Activated CD4-positive, alpha-beta T cell treated with anti-CD3 and anti-CD28 coated beads, Interleukin-2, Interleukin-4, amounts not matched to agents 100 ng/mL and 50 ng/mL, durations not matched to agents 16 hours and 8 hours (primary cell): ENCODE results near the gene KRTAP10-3.
"Not testable (repeated sequence)": the region's sequence is repeated elsewhere in the genome, so short reads cannot be mapped to it uniquely, and the experiment has no call there.

ENCODE experiments used
- DNase-seq: peaks from one replicate; pipeline ENCODE4 v3.0.0-alpha.2; 2020; ENCODE audit warnings: low spot score

The KRTAP10-3 gene

DNA sequence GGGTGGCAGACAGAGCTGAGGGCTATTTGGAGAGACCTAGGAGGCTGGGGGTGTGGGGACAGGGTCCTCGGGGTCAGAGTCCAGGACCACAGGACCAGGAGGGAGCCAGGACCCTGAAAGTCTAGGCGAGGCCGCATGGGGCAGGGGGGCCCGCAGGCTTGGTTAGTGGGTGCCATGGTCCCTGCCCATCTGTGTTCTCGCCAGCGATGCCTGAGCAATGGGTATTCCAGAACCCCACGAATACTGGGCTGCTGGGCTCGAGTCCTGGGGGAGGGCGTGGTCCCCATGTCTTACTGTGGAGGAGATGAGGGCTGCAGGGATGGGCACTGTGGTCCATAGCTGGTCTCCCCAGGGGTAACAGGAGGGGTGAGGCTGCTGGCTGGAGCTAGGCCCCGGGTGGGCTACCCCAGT lies 31.7 kb upstream of the KRTAP10-3 start:
- DNase-seq: no peak

DNA sequence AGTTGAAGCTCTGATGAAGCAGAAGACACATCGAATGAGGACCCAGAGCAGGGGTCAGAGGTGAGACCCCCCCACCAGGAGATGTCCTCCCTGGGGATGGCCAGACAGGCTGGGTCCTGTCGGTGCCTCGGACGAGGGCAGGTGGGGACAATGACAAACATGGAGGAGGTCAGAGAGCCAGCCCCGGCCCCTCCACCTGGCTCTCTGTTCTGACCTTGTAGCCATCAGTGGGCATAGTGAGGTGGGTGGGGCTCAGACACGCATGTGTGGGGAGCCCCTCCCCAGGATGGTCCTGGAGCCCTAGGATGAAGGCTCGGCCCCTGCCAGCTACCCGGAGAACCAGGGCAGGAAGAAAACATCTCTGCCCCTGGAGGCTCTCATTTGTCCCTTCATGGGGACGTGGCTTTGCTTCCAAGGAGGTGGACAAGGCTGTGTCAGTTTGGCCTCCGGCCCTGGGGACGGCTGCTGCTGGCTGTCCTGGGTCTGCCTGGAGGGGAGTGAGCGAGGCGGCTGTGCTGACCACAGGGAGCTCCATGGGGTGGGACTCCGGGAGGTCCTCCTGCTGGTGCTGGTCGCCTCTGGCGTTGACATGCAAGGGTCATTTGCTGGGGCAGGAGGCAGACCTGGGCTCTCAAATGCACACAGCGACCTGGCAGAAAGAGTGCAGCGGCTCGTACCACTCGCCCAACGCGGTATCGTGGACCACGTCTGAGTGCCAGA lies 31.2 kb upstream of the KRTAP10-3 start:
- no peak for DNase-seq

DNA sequence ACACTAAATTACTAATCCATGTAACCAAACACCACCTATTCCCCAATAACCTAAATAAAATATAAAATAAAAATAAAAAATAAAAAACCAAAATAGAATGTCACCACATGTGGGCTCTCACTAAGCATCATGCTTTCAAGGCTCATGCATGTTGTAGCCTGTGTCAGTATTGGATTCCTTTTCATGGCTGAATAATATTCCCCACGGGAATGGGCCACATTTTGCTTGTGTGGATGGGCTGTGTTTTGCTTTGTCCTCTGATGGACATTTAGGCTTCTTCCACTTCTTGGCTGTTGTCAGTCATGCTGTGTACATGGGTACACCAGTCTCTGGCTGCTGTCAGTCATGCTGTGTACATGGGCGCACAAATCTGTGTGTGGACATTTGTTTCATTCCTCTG lies 30.5 kb upstream of the KRTAP10-3 start:
- DNase-seq: no peak

DNA sequence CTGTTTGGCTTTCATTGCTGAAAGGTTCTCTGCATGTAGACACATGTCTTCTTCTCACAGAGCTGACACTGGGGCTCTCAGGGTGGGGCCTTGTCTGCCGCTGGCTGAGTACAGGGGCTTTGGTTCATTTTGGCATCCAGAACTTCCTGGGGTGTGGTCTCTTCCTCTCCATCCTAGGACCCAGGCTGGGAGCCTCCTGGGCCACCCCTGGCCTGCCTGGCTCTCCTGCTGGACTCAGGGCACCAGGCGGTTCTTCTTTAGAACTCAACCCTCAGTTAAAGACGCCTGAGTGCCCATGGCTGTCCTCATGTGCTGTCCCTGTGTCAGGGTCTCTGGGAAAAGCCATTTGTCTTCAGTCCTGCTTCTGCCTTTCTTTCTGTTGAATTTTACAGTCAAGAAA lies 27.3 kb upstream of the KRTAP10-3 start:
- no peak for DNase-seq

- DNase-seq: peak; percentile 34
Measured at GRCh38 chr21:44583800-44584147, 25.2 kb upstream of the KRTAP10-3 start.

GRCh38 chr21:44583089-44583799 lies 24.6 kb upstream of the KRTAP10-3 start:
- no peak for DNase-seq

GRCh38 chr21:44582055-44582454 lies 23.5 kb upstream of the KRTAP10-3 start:
- no peak for DNase-seq

DNA sequence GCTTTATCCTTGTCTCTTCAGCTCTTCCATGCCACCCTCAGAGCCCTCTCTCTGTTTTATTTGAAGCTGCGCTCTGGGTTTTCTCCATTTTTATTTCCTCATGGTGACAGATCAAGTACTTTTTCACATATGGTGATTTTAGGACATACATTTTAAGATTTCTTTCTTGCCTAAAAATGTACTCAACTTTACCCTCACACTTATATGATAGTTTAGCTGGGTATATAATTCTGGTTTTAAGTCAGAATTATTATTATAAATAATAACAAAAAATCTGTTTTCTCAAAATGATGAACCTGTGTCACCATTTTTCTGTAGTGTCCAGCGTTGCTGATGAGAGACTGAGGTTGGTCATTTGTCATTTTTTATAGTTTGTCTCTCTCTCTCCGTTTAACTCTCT lies 22.6 kb upstream of the KRTAP10-3 start:
- no peak for DNase-seq

DNA sequence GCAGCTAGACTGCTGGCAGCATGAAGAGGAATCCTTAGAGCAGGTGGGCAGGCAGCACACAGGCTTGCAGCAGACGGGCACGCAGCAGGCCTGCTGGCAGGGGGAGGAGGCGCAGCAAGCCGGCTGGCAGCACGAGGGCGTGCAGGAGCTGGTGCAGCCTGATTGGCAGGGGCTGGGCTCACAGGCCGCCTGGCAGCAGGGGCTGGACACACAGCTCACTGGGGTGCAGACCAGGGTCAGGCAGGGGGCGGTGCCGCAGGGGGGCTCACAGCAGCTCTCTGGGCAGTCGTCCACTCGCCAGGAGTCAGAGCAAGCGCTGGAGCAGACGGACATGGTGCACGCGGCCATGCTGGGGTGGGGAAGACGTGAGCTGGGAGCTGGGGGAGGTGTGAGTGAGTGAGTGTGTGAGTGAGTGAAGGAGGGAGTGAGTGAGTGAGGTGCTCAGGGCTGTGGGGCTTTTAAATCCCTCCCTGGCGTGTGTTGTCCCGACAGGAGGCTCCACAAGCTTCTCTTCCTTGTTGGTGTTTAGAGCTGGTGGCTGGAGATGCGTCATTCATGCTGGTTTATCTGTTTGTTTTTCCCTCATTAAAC lies 21.7 kb upstream of the KRTAP10-3 start, which contains the start of gene KRTAP10-5:
Gene KRTAP10-5, minus strand, starts transcription at position 374 of the 591 bp plus-strand sequence. Its CDS starts 26 bp downstream, at position 348.
- not testable (repeated sequence) for DNase-seq

GRCh38 chr21:44579833-44580144 lies 21.2 kb upstream of the KRTAP10-3 start:
- no peak for DNase-seq

- no peak for DNase-seq
Measured at GRCh38 chr21:44579056-44579832, 20.6 kb upstream of the KRTAP10-3 start.

DNA sequence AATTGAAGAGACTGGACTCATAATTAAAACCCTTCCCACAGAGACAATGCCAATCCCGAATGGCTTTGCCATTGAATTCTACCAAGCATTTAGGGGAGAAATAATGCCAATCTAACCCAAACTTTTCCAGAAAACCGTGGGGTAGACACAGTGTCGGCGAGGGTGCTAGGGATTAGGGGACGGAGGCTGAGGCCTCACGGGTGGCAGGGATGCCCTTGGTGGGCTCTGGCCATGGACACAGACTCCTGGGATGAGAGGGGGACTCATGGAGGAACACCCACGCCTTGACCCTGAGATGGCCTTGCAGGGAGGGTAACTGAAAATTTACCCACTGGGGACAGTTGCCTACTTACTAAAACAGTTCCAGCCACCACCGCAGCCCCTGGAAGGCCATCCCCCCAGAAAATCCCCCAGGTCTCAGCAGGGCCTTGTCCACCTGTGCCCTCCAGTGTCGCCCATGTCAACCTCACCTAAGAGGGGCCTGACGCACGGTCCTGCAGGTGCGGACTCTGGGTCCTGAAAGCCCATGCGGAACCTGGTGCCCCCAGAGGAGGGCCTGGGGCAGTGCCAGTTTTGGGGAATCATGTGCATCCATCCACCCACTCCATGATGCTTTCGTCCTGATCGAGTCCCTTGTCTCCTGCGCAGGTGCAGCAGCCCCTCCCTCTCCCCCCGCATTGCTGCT lies 19.9 kb upstream of the KRTAP10-3 start:
- no peak for DNase-seq

DNA sequence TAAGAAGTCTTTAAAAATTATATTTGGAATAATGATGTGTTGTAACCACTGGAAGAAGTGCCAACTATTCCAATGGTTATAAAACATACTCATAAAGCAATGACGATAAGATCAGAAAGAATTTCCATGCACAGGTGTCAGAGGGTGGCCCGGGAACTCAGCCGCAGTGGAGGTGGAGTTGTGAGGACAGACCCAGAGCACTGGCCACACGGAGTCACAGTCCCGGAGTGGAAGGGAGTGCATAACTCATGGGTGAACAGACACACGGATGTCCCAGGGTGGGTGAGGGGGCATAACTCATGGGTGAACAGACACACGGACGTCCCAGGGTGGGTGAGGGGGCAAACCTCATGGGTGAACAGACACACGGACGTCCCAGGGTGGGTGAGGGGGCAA lies 17.4 kb upstream of the KRTAP10-3 start:
- no peak for DNase-seq

- no peak for DNase-seq
Measured at GRCh38 chr21:44575307-44576024, 16.9 kb upstream of the KRTAP10-3 start.

DNA sequence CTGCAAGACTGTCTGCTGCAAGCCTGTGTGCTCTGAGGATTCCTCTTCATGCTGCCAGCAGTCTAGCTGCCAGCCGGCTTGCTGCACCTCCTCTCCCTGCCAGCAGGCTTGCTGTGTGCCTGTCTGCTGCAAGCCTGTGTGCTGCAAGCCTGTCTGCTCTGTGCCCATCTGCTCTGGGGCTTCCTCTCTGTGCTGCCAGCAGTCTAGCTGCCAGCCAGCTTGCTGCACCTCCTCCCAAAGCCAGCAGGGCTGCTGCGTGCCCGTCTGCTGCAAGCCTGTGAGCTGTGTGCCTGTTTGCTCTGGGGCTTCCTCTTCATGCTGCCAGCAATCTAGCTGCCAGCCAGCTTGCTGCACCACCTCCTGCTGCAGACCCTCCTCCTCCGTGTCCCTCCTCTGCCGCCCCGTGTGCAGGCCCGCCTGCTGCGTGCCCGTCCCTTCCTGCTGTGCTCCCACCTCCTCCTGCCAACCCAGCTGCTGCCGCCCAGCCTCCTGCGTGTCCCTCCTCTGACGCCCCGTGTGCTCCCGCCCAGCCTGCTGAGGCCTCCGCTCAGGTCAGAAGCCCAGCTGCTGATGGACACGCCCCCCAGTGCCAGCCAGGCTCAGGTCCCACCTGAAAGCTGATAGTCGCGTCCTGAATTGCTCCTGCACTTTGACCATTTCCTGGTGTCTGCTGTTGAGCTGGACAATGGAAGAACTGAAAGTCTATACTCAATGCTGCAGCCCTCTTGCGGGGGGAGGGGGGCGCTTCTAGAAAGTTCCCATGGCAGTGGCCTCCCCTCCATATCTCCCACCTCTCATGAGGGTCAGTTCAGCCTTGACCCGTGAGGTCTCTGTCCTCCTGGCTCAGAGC lies 16.1 kb upstream of the KRTAP10-3 start:
- no peak for DNase-seq

- DNase-seq: not testable (repeated sequence)
Measured at GRCh38 chr21:44573630-44574456, 15.2 kb upstream of the KRTAP10-3 start, which contains the start of gene KRTAP10-4. KRTAP10-4 (plus strand) TSS chr21:44573729; CDS start chr21:44573759, 30 bp downstream.

DNA sequence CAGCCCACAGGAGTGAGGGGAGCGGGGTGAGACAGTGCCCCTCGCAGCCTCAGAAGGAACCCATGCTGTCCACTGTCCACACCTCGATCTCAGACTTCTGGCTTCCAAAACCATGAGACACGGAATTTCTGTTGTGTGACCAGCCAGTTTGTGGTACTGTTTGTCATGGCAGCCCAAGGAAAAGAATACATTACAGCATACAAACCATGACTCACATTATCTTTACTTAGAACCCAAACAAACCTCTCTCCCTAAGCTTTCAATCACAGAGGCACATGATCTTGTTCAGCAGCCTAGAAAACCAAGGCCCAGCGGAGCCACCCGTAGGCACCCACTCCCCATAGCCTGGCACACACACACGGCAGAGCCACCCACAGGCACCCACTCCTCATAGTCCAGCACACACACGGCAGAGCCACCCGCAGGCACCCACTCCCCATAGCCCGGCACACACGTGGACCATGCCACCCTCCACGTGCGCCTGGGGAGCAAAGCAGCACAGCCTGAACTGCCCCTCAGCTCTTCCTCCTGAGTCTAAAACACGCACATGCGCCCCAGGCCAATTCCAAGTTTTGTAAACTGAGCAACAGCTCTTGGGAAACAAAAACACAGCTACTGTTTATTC lies 14.5 kb upstream of the KRTAP10-3 start:
- DNase-seq: no peak

- no peak for DNase-seq
Measured at GRCh38 chr21:44571844-44572782, 13.5 kb upstream of the KRTAP10-3 start.
